ENCODE data around the gene INPP4A. TPM values are rescaled to one million over a fixed set of nuclear protein-coding genes. Genes with fewer than 3 reads are reported as not detected.

INPP4A gene
- total RNA-seq, 2 experiments from 2014 or later, result 29.1 to 33.0 TPM

GRCh38 chr2:98514879-98515249 is 70.2 kb downstream of the INPP4A start:
- ATAC-seq (no peak), DNase-seq (no peak)
- intact Hi-C loops (cut with DNase I, micrococcal nuclease), result loop anchor here in 1 of 2 experiments (5.0 kb wide), 1 partner anchor 68 kb away; no protein-coding TSS in a partner anchor
- no peak overlapping the region for H3K4me3 Mint-ChIP-seq
- H3K27me3 Mint-ChIP-seq, result no peaks in the 10 kb centered on the region
- H3K27ac Mint-ChIP-seq, result peak overlapping the region; percentile 9
- H3K4me1 Mint-ChIP-seq, result peaks cover 84% of the 10 kb centered on the region
- POLR2A ChIA-PET, result no interaction called here
- CTCF ChIA-PET, result interaction anchor here (0.6 to 1.7 kb wide), 10 partner anchors 11 to 1049 kb away, joined by 3 to 9 read pairs (median 3); no protein-coding TSS in a partner anchor
- H3K9me3 Mint-ChIP-seq (ENCODE audit: low read depth), result no peaks in the 10 kb centered on the region
- no peaks in the 10 kb centered on the region for H3K36me3 Mint-ChIP-seq (ENCODE audit: low read depth)

- H3K27me3 Mint-ChIP-seq, result no peaks in the 10 kb centered on the region
- DNase-seq, result peak; percentile 41
- intact Hi-C loops (cut with DNase I, micrococcal nuclease), result loop anchor here in 1 of 2 experiments (5.0 kb wide), 1 partner anchor 68 kb away; no protein-coding TSS in a partner anchor
- H3K27ac Mint-ChIP-seq, result peak overlapping the region; percentile 9
- peak; percentile 81 for ATAC-seq
- no peaks in the 10 kb centered on the region for H3K9me3 Mint-ChIP-seq (ENCODE audit: low read depth)
- no peaks in the 10 kb centered on the region for H3K36me3 Mint-ChIP-seq (ENCODE audit: low read depth)
- peaks cover 79% of the 10 kb centered on the region for H3K4me1 Mint-ChIP-seq
- CTCF ChIA-PET, result interaction anchor here (0.6 to 1.7 kb wide), 15 partner anchors 8 to 1049 kb away, joined by 3 to 9 read pairs (median 3); no protein-coding TSS in a partner anchor
- H3K4me3 Mint-ChIP-seq, result no peak overlapping the region
- POLR2A ChIA-PET, result no interaction called here
These were observed 70.8 kb downstream of the INPP4A start for GRCh38 chr2:98515250-98515991.

- H3K9me3 Mint-ChIP-seq (ENCODE audit: low read depth), result no peaks in the 10 kb centered on the region
- DNase-seq (no peak), ATAC-seq (no peak)
- CTCF ChIA-PET, result interaction anchor here (0.7 to 2.2 kb wide), 7 partner anchors 11 to 104 kb away, joined by 3 to 8 read pairs (median 3); no protein-coding TSS in a partner anchor
- H3K27ac Mint-ChIP-seq, result peak overlapping the region; percentile 55
- H3K27me3 Mint-ChIP-seq, result no peaks in the 10 kb centered on the region
- H3K36me3 Mint-ChIP-seq (ENCODE audit: low read depth), result no peaks in the 10 kb centered on the region
- intact Hi-C loops (cut with DNase I, micrococcal nuclease), result loop anchor here in 1 of 2 experiments (5.0 kb wide), 1 partner anchor 69 kb away; no protein-coding TSS in a partner anchor
- H3K4me3 Mint-ChIP-seq, result no peak overlapping the region
- POLR2A ChIA-PET, result no interaction called here
- H3K4me1 Mint-ChIP-seq, result peaks cover 69% of the 10 kb centered on the region
These were observed 71.9 kb downstream of the INPP4A start for GRCh38 chr2:98516571-98516970.

GRCh38 chr2:98517636-98518035 is 73.0 kb downstream of the INPP4A start:
- no peak for ATAC-seq
- intact Hi-C loops (cut with DNase I, micrococcal nuclease), result loop anchor here (1.0 to 5.0 kb wide), 2 partner anchors 70 to 104 kb away; no protein-coding TSS in a partner anchor

GRCh38 chr2:98518101-98518500 is 73.4 kb downstream of the INPP4A start:
- ChIA-PET POLR2A (no interaction called here), CTCF (interaction anchor here (0.9 to 2.8 kb wide), 9 partner anchors 14 to 750 kb away, joined by 3 to 22 read pairs (median 4); no protein-coding TSS in a partner anchor)
- peak; percentile 72 for DNase-seq
- Mint-ChIP-seq H3K4me3 (no peak overlapping the region), H3K9me3 (ENCODE audit: low read depth) (no peaks in the 10 kb centered on the region), H3K4me1 (peaks cover 55% of the 10 kb centered on the region), H3K27ac (no peak overlapping the region), H3K36me3 (ENCODE audit: low read depth) (peaks cover 8% of the 10 kb centered on the region), H3K27me3 (no peaks in the 10 kb centered on the region)
- intact Hi-C loops (cut with DNase I, micrococcal nuclease), result loop anchor here (1.0 to 5.0 kb wide), 2 partner anchors 71 to 105 kb away; no protein-coding TSS in a partner anchor
- peak; percentile 75 for ATAC-seq

More at GRCh38 chr2:98517636-98518035, 73.0 kb downstream of the INPP4A start:
- DNase-seq, result no peak
- H3K27ac Mint-ChIP-seq, result no peak overlapping the region
- H3K4me1 Mint-ChIP-seq, result peaks cover 59% of the 10 kb centered on the region
- H3K36me3 Mint-ChIP-seq (ENCODE audit: low read depth), result peaks cover 4% of the 10 kb centered on the region
- no peaks in the 10 kb centered on the region for H3K9me3 Mint-ChIP-seq (ENCODE audit: low read depth)
- POLR2A ChIA-PET, result no interaction called here
- no peaks in the 10 kb centered on the region for H3K27me3 Mint-ChIP-seq
- no peak overlapping the region for H3K4me3 Mint-ChIP-seq
- CTCF ChIA-PET, result interaction anchor here (0.7 to 2.8 kb wide), 6 partner anchors 9 to 105 kb away, joined by 3 to 22 read pairs (median 4); no protein-coding TSS in a partner anchor

GRCh38 chr2:98519156-98519555 is 74.5 kb downstream of the INPP4A start:
- Mint-ChIP-seq H3K4me1 (peaks cover 44% of the 10 kb centered on the region), H3K4me3 (no peak overlapping the region), H3K27me3 (no peaks in the 10 kb centered on the region), H3K36me3 (ENCODE audit: low read depth) (peaks cover 11% of the 10 kb centered on the region), H3K9me3 (ENCODE audit: low read depth) (no peaks in the 10 kb centered on the region), H3K27ac (no peak overlapping the region)
- ATAC-seq, result peak; percentile 37
- POLR2A ChIA-PET, result interaction anchor here (0.9 kb wide), 1 partner anchor 12 kb away, joined by 3 read pairs; no protein-coding TSS in a partner anchor
- CTCF ChIA-PET, result interaction anchor here (0.7 to 2.8 kb wide), 7 partner anchors 11 to 751 kb away, joined by 3 to 22 read pairs (median 3); no protein-coding TSS in a partner anchor
- intact Hi-C loops (cut with DNase I, micrococcal nuclease), result loop anchor here in 1 of 2 experiments (5.0 kb wide), 1 partner anchor 72 kb away; no protein-coding TSS in a partner anchor
- no peak for DNase-seq

- Mint-ChIP-seq H3K27me3 (no peaks in the 10 kb centered on the region), H3K4me1 (peaks cover 37% of the 10 kb centered on the region), H3K27ac (no peak overlapping the region), H3K9me3 (ENCODE audit: low read depth) (no peaks in the 10 kb centered on the region), H3K36me3 (ENCODE audit: low read depth) (peaks cover 12% of the 10 kb centered on the region), H3K4me3 (no peak overlapping the region)
- intact Hi-C loops (cut with DNase I, micrococcal nuclease), result loop anchor here in 1 of 2 experiments (5.0 kb wide), 1 partner anchor 73 kb away; no protein-coding TSS in a partner anchor
- DNase-seq (no peak), ATAC-seq (no peak)
- ChIA-PET CTCF (interaction anchor here (0.6 to 2.8 kb wide), 5 partner anchors 12 to 114 kb away, joined by 3 to 22 read pairs (median 4); no protein-coding TSS in a partner anchor), POLR2A (no interaction called here)
These were observed 75.2 kb downstream of the INPP4A start for GRCh38 chr2:98519851-98520250.

- DNase-seq, result no peak
- no peaks in the 10 kb centered on the region for H3K9me3 Mint-ChIP-seq (ENCODE audit: low read depth)
- intact Hi-C loops (cut with DNase I, micrococcal nuclease), result no loop called here
- CTCF ChIA-PET, result interaction anchor here (0.6 to 1.1 kb wide), 2 partner anchors 109 to 113 kb away, joined by 3 to 4 read pairs; no protein-coding TSS in a partner anchor
- POLR2A ChIA-PET, result no interaction called here
- no peak overlapping the region for H3K4me3 Mint-ChIP-seq
- H3K36me3 Mint-ChIP-seq (ENCODE audit: low read depth), result peaks cover 12% of the 10 kb centered on the region
- no peak for ATAC-seq
- H3K27ac Mint-ChIP-seq, result no peak overlapping the region
- H3K4me1 Mint-ChIP-seq, result peaks cover 28% of the 10 kb centered on the region
- no peaks in the 10 kb centered on the region for H3K27me3 Mint-ChIP-seq
These were observed 76.1 kb downstream of the INPP4A start for GRCh38 chr2:98520806-98521205.

- Mint-ChIP-seq H3K9me3 (ENCODE audit: low read depth) (no peaks in the 10 kb centered on the region), H3K4me3 (no peak overlapping the region), H3K4me1 (peaks cover 23% of the 10 kb centered on the region), H3K27me3 (no peaks in the 10 kb centered on the region), H3K27ac (no peak overlapping the region), H3K36me3 (ENCODE audit: low read depth) (peaks cover 12% of the 10 kb centered on the region)
- intact Hi-C loops (cut with DNase I, micrococcal nuclease), result no loop called here
- ChIA-PET CTCF (no interaction called here), POLR2A (no interaction called here)
- ATAC-seq (no peak), DNase-seq (no peak)
These were observed 76.6 kb downstream of the INPP4A start for GRCh38 chr2:98521266-98521665.

- H3K9me3 Mint-ChIP-seq (ENCODE audit: low read depth), result peaks cover 3% of the 10 kb centered on the region
These were observed 78.2 kb downstream of the INPP4A start for GRCh38 chr2:98522854-98523253.

GRCh38 chr2:98524168-98524567 is 79.5 kb downstream of the INPP4A start:
- Mint-ChIP-seq H3K4me1 (peaks cover 7% of the 10 kb centered on the region), H3K9me3 (ENCODE audit: low read depth) (peaks cover 3% of the 10 kb centered on the region), H3K36me3 (ENCODE audit: low read depth) (peaks cover 20% of the 10 kb centered on the region), H3K27me3 (no peaks in the 10 kb centered on the region), H3K4me3 (no peak overlapping the region), H3K27ac (no peak overlapping the region)
- ChIA-PET CTCF (interaction anchor here (0.8 kb wide), 1 partner anchor 78 kb away, joined by 5 read pairs; no protein-coding TSS in a partner anchor), POLR2A (no interaction called here)
- intact Hi-C loops (cut with DNase I, micrococcal nuclease), result no loop called here
- no peak for DNase-seq
- no peak for ATAC-seq

More at GRCh38 chr2:98522854-98523253, 78.2 kb downstream of the INPP4A start:
- POLR2A ChIA-PET, result no interaction called here
- intact Hi-C loops (cut with DNase I, micrococcal nuclease), result no loop called here
- H3K36me3 Mint-ChIP-seq (ENCODE audit: low read depth), result peaks cover 15% of the 10 kb centered on the region
- ATAC-seq (no peak), DNase-seq (no peak)
- CTCF ChIA-PET, result no interaction called here
- no peak overlapping the region for H3K27ac Mint-ChIP-seq
- H3K4me1 Mint-ChIP-seq, result peaks cover 13% of the 10 kb centered on the region
- no peaks in the 10 kb centered on the region for H3K27me3 Mint-ChIP-seq
- H3K4me3 Mint-ChIP-seq, result no peak overlapping the region

Measured in activated CD4-positive, alpha-beta T cell treated with anti-CD3 and anti-CD28 coated beads for 36 hours (primary cell).